Measurements from ENCODE around the gene C1RL.

DNA sequence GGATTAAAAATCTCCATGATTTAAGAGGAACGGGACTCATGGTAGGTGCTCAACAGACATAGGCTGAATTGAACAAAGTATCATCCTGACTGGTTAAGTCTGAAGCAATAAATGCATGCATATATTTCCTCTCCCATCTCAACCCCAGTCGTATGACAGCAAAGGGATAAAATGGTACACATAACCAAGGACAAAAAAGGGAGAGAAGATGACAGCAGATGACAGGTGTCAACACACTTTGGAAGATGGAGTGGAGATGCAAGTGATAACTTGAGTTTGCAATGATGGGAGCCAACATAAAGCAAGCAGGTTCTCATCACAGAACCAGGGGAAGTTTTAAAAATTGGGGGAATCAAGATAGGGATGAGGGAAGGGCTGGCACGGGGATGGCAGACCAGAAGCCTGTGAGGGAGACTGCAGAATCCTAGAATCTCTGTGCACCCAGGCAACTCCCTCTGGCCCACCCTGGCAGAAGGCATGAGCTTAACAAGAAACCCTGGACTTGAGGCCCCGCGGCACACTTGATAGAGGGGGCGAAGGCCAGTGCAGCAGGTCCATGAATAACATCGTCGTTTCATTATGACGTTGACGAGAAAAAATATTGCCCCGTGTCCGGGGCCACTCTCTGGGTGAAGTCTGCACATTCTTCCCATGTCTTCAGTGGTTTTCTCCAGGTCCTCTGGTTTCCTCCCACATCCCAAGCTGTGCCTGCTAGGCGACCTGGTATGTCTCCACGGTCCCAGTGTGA is 5.0 kb downstream of the C1RL start:
- TF ChIP-seq, protein P1, sequence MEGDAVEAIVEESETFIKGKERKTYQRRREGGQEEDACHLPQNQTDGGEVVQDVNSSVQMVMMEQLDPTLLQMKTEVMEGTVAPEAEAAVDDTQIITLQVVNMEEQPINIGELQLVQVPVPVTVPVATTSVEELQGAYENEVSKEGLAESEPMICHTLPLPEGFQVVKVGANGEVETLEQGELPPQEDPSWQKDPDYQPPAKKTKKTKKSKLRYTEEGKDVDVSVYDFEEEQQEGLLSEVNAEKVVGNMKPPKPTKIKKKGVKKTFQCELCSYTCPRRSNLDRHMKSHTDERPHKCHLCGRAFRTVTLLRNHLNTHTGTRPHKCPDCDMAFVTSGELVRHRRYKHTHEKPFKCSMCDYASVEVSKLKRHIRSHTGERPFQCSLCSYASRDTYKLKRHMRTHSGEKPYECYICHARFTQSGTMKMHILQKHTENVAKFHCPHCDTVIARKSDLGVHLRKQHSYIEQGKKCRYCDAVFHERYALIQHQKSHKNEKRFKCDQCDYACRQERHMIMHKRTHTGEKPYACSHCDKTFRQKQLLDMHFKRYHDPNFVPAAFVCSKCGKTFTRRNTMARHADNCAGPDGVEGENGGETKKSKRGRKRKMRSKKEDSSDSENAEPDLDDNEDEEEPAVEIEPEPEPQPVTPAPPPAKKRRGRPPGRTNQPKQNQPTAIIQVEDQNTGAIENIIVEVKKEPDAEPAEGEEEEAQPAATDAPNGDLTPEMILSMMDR (conservative IDR thresholded peaks at IDR 0.05; ENCODE audit: low read depth, low read length), result no peak
- TF ChIP-seq EZH2phosphoT487 (IDR thresholded peaks at IDR 0.05; ENCODE audit: borderline replicate concordance, low read length), result no peak

All from PC-3 (cell line).